Stomach (tissue), 4 donors: Measurements from ENCODE around the gene ABCA10.

ENCODE experiments used
- POLR2AphosphoS5 ChIP-seq, 3 donors: sonication (generic); formaldehyde crosslinking; IDR thresholded peaks; one replicate each; pipeline ENCODE4 v1.6.1; 2016; ENCODE audit warnings: antibody characterized with exemption in 3 of 3
- TF ChIP-seq, protein P1 (sequence below), 7 experiments: fragments of 450-650 bp in 4 of 7; fragments of 200-600 bp in 3 of 7; sonication (generic) in 3 of 7; IDR thresholded peaks; one replicate each; pipeline ENCODE4 v1.5.1; 2016 to 2019; ENCODE audit warnings: antibody characterized with exemption in 7 of 7, control low read depth in 2 of 7, mild to moderate bottlenecking in 1 of 7

DNA sequence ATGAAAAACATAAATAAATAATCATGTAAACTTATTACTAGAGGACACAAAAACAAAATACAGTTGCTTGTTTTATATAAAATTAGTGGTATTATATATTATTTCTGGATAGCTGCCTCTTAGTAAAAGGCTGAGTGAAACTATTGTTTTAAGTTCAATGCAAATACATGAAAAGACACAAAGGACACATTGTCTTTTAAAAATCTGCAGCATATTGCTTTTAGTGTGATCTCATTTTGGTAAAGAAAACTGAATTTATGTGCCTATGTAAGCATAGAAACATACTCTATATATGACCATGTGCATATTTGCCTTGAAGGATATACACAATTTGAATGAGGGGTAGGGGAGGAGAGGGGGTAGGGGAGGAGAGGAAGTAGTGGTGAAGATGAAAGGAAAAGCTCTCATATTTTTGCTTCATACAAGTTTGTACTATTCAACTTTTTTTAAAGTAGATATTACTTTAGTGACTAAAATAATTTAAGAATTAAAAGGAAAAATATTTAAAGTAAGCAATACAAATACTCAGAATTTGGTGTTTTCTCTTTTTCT is 5.8 kb downstream of the ABCA10 start:
- TF ChIP-seq, protein P1, sequence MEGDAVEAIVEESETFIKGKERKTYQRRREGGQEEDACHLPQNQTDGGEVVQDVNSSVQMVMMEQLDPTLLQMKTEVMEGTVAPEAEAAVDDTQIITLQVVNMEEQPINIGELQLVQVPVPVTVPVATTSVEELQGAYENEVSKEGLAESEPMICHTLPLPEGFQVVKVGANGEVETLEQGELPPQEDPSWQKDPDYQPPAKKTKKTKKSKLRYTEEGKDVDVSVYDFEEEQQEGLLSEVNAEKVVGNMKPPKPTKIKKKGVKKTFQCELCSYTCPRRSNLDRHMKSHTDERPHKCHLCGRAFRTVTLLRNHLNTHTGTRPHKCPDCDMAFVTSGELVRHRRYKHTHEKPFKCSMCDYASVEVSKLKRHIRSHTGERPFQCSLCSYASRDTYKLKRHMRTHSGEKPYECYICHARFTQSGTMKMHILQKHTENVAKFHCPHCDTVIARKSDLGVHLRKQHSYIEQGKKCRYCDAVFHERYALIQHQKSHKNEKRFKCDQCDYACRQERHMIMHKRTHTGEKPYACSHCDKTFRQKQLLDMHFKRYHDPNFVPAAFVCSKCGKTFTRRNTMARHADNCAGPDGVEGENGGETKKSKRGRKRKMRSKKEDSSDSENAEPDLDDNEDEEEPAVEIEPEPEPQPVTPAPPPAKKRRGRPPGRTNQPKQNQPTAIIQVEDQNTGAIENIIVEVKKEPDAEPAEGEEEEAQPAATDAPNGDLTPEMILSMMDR (IDR thresholded peaks at IDR 0.05), result no peak
- TF ChIP-seq POLR2AphosphoS5 (IDR thresholded peaks at IDR 0.05), result no peak
